C1 segment of cervical spinal cord (tissue), 14 donors: ENCODE measurements around the gene TMEM30A.

Experiments
- DNase-seq, 14 donors: peaks; one replicate each; lab custom pipeline; 2025; lab: John Stamatoyannopoulos, UW

TMEM30A gene

DNA sequence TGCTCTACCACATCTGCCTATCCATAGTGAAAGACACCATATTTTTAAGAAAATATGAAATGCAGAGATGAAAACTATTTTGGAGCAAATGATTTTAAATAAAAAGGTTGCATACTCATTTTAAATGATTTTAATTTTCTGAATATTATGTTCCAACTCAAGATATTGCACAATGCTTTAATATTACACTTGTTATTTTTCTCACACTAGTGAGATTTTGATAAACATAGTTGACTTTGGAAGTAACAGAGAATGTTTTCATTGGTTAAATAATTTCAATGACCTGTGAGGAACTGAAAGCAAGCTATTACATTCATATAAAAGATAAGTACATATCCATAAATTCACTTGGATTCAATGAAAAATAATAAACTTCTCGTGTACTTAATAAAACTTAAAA lies 7.2 kb upstream of the TMEM30A start:
- no peak for DNase-seq

DNA sequence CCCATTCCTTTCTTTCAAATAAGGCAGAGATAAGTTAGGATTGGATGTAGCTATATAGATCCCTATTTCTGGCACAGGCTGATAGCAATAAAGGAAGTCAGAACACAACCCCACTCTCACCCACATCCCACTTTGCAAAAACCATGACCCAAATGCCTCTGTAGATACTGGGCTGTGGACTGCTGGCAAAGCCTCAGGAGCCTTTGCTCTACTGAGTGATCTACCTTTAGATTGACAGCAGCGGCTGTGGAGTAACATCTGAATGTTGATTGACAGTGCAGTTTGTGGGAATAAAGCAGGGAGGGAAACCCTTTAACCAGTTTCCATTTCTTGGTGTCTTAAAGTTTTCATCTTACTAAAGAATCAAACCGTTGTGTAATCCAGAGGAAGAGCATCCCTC lies 6.7 kb upstream of the TMEM30A start:
- DNase-seq = no peak

- peak in 7 of 14 donors; percentile 2 to 49 (median 20) for DNase-seq
Observed at GRCh38 chr6:75290136-75290945, 5.7 kb upstream of the TMEM30A start.

- DNase-seq = no peak
Observed at GRCh38 chr6:75288023-75288422, 3.4 kb upstream of the TMEM30A start.

- no peak for DNase-seq
Observed at GRCh38 chr6:75287424-75287823, 2.8 kb upstream of the TMEM30A start.

- DNase-seq = no peak
Observed at GRCh38 chr6:75286955-75287354, 2.4 kb upstream of the TMEM30A start.

DNA sequence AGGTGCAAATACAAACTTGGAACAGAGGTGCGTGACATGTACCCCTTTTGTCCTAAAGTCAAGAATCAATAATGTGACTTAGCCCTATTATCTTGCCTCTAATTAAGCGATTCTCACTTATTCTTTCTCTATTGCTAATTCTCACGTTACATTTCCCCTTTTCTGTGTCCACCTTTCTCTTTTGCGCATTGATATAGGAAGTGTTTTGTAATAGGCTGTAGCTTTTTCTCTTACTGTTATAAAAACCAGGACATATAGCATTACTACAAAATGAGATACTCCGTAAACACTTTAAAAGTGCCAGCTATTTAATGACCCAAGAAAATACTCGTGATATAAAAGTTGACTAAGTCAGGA lies 669 bp upstream of the TMEM30A start:
- DNase-seq = no peak

GRCh38 chr6:75283907-75284631 lies 523 bp downstream of the TMEM30A start:
- peak in 4 of 14 donors; percentile 15 to 75 (median 64) for DNase-seq

- DNase-seq = no peak
Observed at GRCh38 chr6:75282706-75283105, 1.9 kb downstream of the TMEM30A start.

DNA sequence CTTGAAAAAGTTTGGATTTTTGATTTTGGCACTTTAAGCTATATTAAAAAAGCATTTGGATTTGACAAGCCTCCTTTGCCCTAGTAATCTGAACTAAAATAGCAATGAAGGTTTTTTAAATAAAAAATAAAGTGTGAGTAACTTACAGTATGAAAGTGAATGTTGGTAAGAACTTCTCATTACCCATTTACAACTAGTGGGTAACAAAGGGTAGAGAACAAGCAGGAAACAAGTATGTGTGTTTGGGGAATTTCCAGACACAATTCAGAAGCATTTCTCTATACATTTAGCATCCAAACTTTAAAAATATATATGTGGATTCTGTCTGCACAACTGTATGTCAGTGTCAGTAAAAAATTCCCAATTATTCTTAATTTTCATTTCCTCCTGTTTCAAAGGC lies 2.9 kb downstream of the TMEM30A start:
- DNase-seq = no peak

DNA sequence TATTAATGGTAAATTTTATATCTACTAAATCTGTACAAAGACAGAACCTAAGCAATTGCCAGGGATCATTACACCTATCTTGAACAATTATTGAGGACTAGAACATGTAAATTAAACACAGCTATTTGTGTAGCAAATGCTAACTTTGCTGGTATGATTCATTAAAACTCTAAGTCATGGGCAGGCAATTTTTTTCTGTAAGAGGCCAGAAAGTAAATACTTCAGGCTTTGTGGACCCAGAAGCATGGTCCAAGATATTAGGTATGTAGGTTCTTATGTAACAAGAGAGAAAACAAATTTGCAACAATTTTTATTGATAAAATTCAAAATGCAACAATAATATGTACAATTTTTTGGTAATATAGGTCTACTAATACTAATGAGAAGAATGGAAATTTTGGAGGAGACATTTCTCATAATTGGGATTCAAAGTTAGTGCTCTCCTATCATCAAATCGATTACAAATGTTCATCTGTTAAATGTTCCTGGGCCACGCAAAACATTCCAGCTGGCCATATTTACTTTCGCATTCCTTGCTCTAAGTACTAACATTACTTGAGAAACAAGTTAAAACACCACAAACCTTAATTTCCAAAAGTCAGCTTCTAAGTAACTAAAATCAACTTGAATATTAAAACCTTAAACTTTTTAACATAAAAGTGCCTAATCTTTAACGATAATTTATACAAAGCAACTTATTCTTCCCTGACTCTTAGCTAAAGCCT lies 4.3 kb downstream of the TMEM30A start:
- no peak for DNase-seq

DNA sequence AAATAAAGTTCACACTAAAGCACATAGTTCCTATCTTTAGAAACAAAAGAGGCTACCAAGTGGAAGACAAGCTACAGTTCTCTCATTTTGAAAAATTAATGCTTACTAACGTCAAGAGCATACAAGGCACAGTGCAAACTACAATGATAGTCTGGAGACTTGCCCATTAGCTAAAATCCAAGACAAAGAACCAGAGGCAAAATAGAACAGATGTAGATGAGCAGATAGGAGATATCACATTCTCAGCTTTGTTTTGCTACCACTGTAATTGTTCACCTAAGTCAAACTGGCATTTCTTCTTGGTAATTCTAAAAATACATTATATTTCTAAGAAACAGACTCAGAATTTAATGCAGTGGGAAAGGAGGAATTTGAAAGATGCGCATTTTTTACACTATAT lies 5.2 kb downstream of the TMEM30A start:
- DNase-seq = no peak

DNA sequence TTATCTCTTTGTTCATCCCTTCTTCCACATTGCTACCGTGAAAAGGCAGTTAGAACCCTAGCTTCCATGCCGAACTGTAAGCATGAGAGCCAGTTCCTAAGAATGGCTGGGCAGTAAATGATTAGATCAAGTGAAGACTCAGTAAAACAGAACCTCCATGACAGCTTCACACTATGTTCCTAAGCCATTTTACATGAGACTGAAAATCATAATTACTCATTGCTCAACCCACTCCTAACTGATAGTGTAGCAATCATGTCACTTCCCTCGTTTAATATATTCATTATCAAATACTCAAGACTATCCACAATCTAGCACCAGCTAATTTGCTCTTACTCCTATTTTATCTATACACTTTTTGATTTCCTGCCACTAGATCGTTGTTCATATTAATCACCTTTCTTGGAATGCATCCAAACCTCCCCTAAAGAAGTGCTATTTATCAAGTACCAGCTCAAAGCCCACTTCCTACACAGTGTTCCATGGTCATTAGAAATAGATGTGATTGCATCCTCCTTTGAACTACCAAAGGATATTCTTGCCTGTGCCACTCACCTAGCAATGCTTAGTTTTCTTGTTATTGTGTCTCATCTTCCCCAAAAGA lies 6.0 kb downstream of the TMEM30A start:
- no peak for DNase-seq

GRCh38 chr6:75275067-75275466 lies 9.5 kb downstream of the TMEM30A start:
- DNase-seq = no peak

DNA sequence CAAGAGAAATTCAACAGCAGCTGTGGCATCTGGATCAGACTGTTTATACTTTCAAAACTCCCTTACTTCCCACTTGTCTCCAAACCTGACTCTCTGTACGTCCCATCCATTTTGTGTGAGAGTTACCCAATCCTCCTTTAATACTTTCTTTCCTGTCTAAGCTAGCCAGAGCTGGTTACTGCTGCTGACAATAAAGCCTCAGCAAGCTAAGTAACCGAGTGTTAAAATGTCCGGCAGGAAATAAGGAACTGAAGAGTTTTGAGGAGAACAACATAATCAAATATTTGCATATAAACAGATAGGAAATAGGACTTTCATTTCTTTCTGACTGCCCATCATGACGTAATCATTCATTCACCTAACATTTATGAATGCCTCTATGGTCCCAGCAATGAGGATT lies 11.6 kb downstream of the TMEM30A start:
- no peak for DNase-seq

DNA sequence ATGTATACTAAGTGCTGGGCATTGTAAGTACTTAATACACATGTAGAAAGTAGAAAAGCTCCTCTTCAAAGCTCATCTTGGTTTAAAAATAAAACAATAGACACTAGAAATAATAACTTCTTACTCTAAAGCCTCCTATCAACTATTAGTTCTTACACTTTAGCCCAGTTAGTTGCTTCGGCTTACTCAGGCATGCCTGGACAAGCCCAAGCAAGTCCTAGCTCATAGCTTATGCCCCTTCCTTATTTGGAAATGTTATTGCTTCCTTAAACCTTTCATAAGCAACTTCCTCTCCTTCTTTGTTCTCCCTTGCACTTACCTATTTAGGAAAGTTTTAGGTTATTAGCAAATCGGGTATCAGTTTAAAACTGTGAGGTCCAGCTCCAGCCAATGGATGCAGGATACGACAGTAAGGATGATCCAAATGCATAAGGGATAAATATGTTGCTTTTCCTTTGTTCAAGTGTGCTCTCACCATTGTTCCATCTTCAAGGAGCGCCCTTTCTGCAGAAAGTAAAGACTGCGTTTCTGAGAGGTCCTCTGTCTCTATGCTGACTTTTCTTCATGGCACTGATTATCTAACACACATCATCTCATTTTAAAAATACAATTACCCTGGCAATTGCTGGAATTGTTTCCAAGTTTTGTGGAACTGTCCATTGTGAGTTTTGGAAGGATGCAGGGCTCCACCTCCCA lies 12.3 kb downstream of the TMEM30A start:
- DNase-seq = no peak

- DNase-seq = no peak
Observed at GRCh38 chr6:75268988-75269354, 15.6 kb downstream of the TMEM30A start.

DNA sequence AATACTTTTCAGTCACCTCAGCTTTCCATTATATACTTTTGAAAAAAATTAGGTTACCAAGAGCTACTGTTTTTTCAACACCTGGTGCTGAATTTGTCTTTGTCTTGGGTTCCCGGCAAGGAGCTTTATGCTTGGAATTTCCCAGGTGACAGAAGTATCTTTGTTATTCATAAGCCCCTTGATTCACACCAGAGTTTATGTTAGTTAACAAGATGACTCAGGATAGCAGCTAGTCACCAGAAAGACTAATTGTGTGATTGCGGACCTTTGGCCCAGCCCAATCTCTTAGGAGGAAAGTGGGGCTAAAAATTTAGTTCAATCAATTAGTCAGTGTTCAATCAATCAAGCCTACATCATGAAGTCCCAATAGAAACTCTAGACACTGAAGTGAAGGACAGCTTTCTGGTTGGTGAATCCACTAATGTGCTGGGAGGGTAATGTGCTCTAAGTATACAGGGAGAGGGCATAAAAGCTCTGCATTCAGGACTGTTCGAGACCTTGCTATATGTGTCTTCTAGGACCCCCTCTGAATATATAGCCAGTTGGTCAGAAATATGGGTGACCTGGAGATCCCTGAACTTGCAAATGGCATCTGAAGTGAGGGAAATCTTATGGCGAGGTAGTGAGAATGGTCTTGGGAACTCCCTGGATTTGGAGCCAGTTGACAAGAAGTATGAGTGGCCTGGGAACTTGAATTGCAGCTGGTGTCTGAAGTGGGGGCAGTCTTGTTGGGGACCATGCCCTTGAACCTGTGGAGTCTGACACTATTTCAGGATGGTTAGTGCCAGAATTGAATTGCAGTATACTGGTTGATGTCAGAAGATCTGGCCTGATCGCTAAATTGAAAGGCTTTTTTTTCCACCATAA lies 16.2 kb downstream of the TMEM30A start:
- DNase-seq = no peak

DNA sequence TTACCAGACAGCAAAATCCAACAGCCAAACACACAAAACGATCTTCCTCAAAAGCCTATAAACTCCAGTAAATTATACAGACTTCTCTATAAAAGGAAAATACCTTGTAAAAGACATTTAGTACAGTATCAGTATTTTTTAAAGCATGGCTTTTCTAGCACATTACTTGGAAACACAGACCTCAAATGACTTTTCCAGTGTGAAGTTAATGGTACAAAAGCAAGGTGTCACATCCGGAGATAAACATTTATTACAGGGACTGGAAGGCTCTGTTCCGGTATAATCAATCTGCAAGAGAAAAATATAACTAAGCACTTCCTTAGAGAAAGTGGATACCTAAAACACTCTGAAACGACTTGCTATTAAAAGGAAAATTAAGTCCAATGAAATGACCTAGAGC lies 17.1 kb downstream of the TMEM30A start:
- no peak for DNase-seq

DNA sequence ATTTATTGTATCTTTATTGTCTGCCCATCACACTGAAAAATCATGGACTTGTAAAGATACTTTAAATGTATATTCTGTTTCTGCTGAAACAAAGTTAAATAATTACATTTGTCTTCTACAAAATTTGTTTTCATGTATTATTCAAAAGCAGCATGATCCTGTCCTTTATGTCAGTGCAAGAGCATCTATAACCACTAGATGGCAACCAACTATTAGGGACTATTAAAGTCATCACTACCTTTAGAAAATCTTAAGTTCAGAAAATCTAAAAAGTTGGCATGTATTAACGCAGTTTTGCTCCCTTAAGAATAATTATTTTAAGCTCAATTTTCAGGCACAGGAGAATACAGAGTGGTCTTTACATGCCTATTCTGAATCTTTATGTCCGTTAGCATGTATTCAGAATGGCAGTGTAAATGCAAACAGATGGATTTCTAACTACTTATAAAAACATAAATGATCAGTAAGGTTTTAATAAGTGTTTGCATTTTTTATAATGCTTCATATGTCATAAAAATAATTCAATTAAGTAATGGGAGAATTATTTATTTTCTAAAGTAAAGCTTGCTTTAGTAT lies 17.8 kb downstream of the TMEM30A start:
- DNase-seq = no peak
